ENCODE measurements around the gene LRRC4C. TPM values are rescaled to one million over a fixed set of nuclear protein-coding genes. Genes with fewer than 3 reads are reported as not detected.

Gene LRRC4C
- total and polyA plus RNA-seq, 11 donors: 0.08 to 1.2 (median 0.48) TPM; not detected in 1

DNA sequence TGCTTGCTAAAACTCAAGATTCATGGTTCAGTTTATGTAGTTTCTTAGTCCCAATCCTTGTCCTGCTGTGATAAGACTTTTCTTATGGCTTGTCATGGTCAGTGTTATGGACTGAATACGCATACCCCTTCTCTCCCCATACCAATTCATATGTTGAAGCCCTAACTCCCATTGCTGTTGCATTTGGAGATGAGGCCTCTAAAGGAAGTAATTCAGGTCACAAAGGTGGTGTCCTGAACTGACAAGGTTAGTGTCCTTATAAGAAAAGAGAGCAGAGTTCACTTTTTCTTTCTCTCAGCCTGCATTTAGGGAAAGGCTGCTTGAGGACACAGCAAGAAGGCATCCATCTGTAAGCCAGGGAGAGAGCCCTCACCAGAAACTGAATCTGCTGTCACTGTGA, 618.2 kb downstream of the LRRC4C start:
- no peak overlapping the region for H3K27ac ChIP-seq
- no peaks in the 10 kb centered on the region for H3K36me3 ChIP-seq
- H3K9me3 ChIP-seq: peaks cover 0 to 3% (median 0%) of the 10 kb centered on the region in 12 donors
- ATAC-seq (no peak), DNase-seq (no peak)
- 73 to 91% (median 83%) methylated on average over 1 of the region's 1 CpG for WGBS, 4 donors
- H3K27me3 ChIP-seq: no peaks in the 10 kb centered on the region
- H3K4me3 ChIP-seq: no peak overlapping the region
- intact Hi-C loops (cut with DNase I): no loop called here
- TF ChIP-seq POLR2A (IDR thresholded peaks at IDR 0.05) (no peak), CTCF (IDR thresholded peaks at IDR 0.05) (no peak)
- no peaks in the 10 kb centered on the region for H3K4me1 ChIP-seq

DNA sequence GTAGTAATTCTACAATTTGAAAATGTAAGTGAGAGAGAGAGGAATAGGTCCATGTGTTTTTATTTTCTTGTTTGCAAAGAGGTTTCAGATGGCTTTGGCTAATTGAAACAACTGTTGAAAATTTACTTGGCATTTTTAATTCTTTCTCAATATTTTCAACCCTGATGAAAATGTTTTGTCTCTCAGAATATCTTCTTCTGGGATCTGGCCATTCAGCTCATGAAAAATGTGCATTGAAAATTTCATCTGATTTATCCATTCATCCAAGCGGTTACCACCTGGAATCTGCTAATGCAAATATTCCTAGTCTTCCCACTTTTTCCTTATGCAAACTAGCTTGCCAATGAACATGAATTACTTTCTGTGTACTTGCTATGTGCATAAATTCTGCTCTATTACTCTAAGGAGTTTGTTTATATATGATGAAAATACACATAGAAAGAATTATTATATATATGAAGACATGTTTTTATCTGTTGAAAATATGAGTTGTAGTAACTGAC, 621.2 kb downstream of the LRRC4C start:
- Histone ChIP-seq H3K36me3 (no peaks in the 10 kb centered on the region), H3K4me1 (no peaks in the 10 kb centered on the region), H3K27ac (no peak overlapping the region), H3K9me3 (peaks cover 0 to 3% (median 0%) of the 10 kb centered on the region in 12 donors), H3K27me3 (no peaks in the 10 kb centered on the region), H3K4me3 (no peak overlapping the region)
- 94 to 98% (median 94%) methylated on average over 1 of the region's 1 CpG for WGBS, 4 donors
- TF ChIP-seq CTCF (IDR thresholded peaks at IDR 0.05) (no peak), POLR2A (IDR thresholded peaks at IDR 0.05) (no peak)
- intact Hi-C loops (cut with DNase I): no loop called here
- ATAC-seq: no peak
- no peak for DNase-seq

GRCh38 chr11:40827116-40827515, 632.3 kb downstream of the LRRC4C start:
- Histone ChIP-seq H3K4me1 (no peaks in the 10 kb centered on the region), H3K27me3 (no peaks in the 10 kb centered on the region), H3K36me3 (no peaks in the 10 kb centered on the region), H3K9me3 (peaks cover 0 to 5% (median 0%) of the 10 kb centered on the region in 12 donors), H3K27ac (no peak overlapping the region), H3K4me3 (no peak overlapping the region)
- 68 to 80% (median 72%) methylated on average over 3 of the region's 3 CpGs for WGBS, 4 donors
- intact Hi-C loops (cut with DNase I): no loop called here
- DNase-seq (no peak), ATAC-seq (no peak)
- no peak for TF ChIP-seq CTCF (IDR thresholded peaks at IDR 0.05)
- no peak for TF ChIP-seq POLR2A (IDR thresholded peaks at IDR 0.05)

GRCh38 chr11:40826601-40827000, 632.9 kb downstream of the LRRC4C start:
- intact Hi-C loops (cut with DNase I): no loop called here
- ATAC-seq (no peak), DNase-seq (no peak)
- H3K27me3 ChIP-seq: no peaks in the 10 kb centered on the region
- H3K9me3 ChIP-seq: peaks cover 0 to 5% (median 0%) of the 10 kb centered on the region in 12 donors
- no peaks in the 10 kb centered on the region for H3K36me3 ChIP-seq
- H3K27ac ChIP-seq: no peak overlapping the region
- no peak overlapping the region for H3K4me3 ChIP-seq
- H3K4me1 ChIP-seq: no peaks in the 10 kb centered on the region
- no peak for TF ChIP-seq POLR2A (IDR thresholded peaks at IDR 0.05)
- no peak for TF ChIP-seq CTCF (IDR thresholded peaks at IDR 0.05)
- 74 to 85% (median 80%) methylated on average over 2 of the region's 2 CpGs for WGBS, 4 donors

Data from heart left ventricle (tissue), 16 donors.